HG03139 (cell line): ENCODE data around the gene RFTN2.
"Not testable (repeated sequence)": the region's sequence is repeated elsewhere in the genome, so short reads cannot be mapped to it uniquely, and the experiment has no call there.

Source experiments
- ATAC-seq: cut with Tn5 transposase; IDR thresholded peaks from one replicate; pipeline ENCODE4 v1.9.1; 2021; ENCODE audit not compliant: unreplicated experiment

RFTN2 gene, protein sequence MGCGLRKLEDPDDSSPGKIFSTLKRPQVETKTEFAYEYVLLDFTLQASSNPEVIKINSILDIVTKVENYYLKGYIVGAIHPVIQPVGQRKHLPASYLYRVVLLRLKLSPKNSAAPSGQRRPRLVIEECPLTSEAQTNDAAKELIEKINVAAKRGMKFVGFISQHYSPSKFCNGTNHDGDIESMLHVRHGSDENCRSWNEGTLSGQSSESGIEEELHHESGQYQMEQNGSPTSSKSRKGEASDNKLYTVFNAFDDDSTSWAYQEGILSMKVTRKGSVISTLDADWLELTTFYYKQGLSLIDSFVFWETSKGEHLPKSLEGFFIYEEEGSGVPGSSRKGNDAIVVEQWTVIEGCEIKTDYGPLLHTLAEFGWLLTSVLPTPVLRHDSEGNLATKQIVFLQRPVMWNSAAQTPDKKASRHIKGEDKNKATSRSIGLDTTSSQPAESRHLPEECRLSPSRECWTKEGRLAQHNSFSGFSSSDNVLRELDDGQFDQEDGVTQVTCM

DNA sequence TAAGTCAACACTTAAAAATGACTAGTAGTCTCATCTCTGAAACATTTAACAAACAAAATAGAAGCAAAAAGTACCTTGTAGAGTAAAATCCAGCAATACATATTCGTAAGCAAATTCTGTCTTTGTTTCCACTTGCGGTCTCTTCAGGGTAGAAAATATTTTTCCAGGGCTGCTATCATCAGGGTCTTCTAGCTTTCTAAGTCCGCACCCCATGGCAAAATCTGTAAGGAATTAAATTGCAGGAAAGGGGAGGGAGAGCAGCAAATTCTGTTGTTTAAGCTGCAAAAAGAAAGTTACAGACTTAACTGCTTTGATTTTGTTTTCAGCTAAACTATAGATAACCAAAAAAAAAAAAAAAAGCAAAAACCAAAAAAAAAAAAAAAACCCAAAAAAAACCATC lies at the start of gene RFTN2:
Gene RFTN2, minus strand, starts transcription at position 342 of the 400 bp plus-strand sequence. Its CDS starts 129 bp downstream, at position 213.
- no peak for ATAC-seq

DNA sequence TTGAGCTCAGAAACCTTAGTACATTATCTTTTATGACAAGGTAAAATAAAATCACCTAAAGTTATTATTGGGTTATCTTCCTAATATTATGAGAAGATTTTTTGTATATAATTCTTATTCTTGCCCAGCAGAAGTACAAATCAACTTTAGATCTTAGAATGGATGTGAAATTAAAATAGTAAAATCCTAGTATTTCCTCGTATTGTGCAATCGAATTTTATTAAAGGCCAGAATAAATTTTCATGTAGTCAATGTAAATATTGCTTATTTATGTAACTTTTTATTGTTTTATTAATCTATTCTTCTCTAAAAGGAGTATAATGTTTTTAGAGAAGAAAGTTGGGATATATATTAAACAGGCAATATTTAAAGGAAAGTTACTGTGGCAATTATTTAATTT lies 42.5 kb upstream of the RFTN2 start:
- ATAC-seq, result no peak

DNA sequence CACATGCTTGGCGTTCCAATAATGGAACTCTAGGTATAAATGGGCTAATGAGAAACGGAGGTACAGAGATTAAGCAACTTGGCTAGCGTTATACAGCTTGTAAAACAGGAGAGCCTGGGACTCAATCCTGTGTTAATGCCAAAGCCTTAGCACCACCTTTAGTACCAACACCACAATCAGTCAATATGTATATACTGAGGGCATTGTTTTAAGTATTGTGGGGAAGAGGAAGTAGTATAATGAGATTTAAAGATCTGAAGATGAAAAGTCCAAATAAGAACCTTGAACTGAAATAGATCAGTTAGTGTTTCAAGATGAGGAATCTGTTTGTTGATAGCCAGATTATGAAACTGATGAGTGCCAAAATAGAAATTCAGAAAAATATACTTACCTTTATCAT lies 37.9 kb upstream of the RFTN2 start:
- no peak for ATAC-seq

DNA sequence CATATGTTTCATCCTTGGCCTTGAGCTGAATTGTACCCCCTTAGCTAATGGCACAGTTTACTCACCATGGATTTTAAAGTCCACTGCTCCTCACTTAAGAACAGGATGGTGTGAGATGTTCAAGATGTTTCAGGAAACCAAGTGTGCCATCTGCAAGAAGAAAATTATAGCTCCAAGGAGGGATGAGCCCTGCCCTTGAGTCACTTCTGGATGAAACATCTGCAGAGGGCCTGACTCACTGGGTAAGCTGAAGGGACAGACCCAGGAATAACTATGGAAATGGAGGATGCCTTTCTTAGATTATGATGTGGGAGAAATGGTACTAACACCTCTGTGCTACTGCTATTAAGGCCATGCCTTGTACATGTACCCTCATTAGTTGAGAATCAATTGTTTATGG lies 36.2 kb upstream of the RFTN2 start:
- ATAC-seq, result no peak

DNA sequence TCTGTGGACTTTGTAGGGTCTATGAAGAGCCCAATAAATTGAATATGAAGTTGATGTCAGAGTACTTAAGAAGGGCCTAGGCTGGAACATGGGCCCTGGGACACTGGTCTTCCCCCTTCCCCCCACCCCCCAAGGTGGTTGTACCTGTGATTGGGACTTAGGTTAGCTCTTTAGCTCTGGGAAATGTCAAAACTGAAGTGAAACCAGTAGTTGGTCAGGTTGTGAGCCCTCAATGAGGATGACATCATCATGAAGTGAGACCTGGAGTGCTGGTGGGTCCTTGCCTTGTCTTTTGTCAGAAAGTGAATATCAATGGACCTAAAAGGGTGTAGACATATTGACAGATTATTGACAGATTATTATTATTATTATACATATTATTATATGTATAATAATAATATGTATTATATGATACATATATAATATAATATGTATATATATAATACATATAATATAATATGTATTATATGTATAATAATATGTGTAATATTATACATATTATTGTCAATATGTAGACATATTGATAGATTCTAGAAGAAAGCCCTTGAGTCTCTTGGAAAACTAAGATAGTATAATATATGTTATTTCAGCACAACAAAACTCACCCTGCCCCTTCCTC lies 35.1 kb upstream of the RFTN2 start:
- ATAC-seq, result peak; percentile 76

DNA sequence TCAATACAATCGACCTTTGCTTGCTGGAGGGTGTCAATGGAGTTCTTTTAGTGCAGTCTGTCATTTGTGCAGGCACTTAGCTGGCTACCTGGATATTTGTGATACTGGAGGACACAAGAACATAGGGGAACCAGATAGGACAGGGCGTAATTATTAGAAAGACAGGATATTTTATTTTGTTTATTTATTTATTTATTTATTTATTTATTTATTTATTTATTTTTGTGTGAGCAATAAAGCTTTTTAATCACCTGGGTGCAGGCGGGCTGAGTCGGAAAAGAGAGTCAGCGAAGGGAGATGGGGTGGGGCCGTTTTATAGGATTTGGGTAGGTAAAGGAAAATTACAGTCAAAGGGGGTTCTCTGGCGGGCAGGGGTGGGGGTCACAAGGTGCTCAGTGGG lies 33.8 kb upstream of the RFTN2 start:
- not testable (repeated sequence) for ATAC-seq

DNA sequence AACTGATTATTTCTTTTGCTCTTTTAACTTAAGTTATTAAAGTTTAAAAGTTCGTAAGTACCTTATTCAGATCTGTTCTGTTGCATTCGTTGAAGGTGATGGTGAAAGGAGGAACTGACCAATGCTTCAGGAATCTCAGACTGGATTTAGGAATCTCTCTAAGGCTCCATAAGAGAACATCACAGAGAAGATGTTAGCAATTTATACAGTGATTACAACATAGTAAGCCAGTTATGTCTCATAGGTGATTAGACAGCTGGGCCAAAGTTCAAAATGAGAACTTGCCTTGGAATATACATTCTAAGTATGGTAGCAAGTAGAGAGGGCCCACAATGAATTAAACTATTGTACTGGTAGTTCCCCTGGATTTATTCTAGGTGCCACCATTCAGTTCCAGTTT lies 32.9 kb upstream of the RFTN2 start:
- ATAC-seq, result no peak

DNA sequence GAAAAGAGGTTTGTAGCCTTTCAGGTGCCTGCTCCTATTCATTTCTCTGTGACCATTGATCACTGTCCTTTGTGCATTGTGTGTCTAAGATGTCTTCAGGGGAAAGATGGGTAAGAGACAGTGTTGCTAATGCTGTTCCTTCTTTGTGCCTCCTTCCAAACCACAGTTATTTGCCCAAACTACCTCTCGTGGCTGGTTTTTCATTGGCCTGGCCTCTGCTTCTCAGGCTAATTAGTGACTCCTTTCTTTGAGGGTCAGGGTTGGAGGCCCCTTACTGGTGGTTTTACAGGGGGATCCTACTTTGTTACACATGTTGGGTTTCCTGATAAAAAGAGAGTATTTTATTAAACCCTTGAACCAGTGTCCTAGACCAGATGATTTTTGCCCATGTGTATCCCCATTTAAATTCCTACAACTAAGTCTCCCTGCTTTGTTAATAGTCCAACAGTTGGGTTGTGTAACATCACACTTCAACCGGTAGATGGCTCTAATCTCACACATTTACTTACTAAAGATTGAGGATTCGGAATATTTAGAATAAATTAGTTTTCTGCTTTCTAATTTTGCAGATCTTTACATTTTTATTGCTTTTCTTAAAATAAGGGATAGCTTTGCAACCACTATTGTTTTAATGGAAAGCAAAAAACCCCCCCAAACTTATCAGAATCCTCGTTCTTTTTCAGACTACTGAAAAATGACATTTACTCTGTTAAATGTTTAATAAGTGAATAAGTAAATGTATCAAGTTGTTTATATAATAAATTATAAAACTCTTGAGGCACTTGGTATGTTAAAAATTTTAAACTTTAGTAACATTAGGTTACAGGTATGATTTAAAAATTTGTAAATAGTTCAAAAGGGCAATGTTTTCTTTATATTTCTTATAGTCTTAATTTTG lies 32.2 kb upstream of the RFTN2 start:
- no peak for ATAC-seq

DNA sequence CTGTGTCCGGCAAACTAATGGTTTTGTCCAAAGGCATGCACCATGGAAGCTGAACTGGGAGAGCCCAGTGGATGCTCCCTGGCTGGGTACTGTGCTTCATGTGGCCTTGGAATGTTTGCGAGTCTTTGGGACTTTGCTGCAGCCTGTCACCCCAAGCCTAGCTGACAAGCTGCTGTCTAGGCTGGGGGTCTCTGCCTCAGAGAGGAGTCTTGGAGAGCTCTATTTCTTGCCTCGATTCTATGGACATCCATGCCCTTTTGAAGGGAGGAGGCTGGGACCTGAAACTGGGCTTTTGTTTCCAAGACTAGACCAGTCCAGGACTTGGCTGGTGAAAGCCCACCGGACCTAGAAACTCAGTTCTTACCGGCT lies 31.4 kb upstream of the RFTN2 start:
- no peak for ATAC-seq

DNA sequence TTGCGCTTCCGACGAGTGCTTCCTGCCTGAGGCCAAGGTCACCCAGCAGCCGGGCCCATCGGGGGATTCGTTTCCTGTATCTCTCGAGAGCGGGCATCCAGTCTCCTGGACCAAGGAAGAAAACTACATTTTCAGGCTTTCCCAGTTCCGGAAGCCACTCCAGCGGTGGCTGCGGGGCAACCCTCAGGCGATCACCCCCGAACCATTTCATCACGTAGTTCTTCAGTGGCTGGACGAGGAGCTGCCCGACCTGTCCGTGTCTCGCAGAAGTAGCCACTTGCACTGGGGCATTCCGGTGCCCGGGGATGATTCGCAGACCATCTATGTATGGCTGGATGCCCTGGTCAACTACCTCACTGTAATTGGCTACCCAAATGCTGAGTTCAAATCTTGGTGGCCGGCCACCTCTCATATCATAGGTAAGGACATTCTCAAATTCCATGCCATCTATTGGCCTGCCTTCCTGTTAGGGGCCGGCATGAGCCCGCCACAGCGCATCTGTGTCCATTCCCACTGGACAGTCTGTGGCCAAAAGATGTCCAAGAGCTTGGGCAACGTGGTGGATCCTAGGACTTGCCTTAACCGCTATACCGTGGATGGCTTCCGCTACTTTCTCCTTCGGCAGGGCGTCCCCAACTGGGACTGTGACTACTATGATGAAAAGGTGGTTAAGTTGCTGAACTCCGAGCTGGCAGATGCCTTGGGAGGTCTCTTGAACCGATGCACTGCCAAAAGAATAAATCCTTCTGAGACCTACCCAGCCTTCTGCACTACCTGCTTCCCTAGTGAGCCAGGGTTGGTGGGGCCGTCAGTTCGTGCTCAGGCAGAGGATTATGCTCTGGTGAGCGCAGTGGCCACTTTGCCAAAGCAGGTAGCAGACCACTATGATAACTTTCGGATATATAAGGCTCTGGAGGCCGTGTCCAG lies 30.8 kb upstream of the RFTN2 start:
- peak; percentile 23 for ATAC-seq

DNA sequence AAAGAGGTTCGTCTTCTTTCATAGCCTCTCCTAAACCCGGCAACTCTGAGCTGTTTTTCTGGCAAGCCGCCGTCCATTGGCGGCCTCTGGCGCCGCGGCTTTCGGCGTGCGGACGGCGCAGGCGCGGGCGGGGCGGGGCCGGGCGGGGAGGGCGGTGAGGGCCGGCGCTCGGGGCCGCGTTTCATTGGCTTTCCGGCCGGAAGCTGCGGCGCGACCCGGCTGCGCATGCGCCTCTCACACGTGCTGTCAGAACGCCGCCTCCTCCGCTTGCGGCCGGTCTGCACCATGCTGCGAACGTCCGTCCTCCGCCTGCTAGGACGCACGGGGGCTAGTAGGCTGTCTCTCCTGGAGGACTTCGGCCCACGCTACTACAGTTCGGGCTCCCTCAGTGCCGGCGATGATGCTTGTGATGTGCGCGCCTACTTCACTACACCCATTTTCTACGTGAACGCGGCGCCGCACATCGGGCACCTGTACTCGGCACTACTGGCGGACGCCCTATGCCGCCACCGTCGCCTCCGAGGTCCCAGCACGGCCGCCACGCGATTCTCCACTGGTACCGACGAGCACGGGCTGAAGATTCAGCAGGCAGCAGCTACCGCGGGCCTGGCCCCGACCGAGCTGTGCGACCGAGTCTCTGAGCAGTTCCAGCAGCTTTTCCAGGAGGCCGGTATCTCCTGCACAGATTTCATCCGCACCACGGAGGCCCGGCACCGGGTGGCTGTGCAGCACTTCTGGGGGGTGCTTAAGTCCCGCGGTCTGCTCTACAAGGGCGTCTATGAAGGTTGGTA lies 29.9 kb upstream of the RFTN2 start, which contains the start of gene MARS2:
Gene MARS2, plus strand, starts transcription at position 249 of the 791 bp plus-strand sequence. Its CDS starts 37 bp downstream, at position 286.
- peak; percentile 86 for ATAC-seq

DNA sequence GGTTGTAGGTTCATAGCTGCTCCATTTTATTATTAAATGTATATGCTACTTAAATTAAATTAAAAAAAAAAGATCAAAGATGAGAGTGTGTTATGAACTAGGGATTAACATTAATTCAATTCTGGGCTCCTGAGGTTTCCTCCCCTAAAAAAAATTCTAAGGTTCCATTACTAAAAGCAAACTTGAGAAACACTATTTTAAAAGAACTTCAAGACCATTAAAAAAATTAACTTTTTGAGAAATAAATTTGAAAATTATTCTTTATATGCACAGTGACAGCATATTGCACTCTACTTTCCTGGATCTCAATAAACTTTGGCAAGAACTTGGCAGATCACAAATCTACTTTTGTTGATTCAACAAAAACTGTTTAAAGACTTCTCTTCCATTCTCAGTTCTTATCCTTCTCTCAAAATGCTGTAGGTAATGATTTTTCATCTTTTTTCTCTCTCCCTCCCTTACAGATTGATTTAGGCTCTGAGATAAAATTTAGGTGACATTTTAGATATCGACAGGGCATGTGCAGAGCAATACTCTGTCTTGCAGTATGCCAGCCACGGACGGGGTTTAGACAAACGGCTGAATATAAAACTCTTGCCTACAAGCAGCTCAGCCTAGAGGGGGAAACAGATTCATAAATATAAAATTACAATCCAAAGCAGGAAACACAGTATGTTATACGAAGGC lies 29.2 kb upstream of the RFTN2 start:
- peak; percentile 26 for ATAC-seq

DNA sequence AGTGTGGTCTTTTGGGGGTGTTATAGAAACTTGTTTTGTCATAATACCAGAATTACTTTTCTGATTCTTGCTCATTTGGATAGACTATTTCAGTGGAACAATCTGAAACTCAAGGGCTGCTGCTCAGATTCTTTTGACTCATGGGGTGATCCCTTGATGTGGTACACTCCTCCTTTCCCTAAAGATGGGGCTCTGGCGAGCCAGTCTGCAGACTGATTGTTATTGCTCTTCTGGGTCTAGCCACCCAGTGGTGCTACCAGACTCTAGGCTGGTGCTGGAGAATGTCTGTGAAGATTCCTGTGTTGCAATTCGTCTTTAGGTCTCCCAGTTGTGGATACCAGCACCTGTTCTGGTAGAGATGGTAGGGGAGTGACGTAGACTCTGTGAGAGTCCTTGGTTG lies 25.6 kb upstream of the RFTN2 start:
- ATAC-seq, result no peak

DNA sequence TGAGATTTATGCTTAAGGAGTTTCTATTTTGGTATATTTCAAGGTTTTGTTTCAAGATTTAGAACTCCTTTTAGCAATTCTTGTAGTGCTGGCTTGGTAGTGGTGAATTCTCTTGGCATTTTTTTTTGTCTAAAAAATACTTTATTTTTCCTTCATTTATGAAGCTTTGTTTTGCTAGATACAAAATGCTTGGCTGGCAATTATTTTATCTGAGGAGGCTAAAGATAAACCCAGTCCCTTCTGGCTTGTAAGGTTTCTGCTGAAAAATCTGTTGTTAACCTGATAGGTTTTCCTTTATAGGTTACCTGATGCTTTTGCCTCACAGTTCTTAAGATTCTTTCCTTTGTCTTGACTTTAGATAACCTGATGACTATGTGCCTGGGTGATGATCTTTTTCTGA lies 24.3 kb upstream of the RFTN2 start:
- ATAC-seq, result not testable (repeated sequence)

DNA sequence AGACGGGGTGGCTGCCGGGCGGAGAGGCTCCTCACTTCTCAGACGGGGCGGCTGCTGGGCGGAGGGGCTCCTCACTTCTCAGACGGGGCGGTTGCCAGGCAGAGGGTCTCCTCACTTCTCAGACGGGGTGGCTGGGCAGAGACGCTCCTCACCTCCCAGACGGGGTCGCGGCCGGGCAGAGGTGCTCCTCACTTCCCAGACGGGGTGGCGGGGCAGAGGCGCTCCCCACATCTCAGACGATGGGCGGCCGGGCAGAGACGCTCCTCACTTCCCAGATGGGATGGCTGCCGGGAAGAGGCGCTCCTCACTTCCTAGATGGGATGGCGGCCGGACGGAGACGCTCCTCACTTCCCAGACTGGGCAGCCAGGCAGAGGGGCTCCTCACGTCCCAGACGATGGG lies 21.2 kb upstream of the RFTN2 start:
- not testable (repeated sequence) for ATAC-seq

DNA sequence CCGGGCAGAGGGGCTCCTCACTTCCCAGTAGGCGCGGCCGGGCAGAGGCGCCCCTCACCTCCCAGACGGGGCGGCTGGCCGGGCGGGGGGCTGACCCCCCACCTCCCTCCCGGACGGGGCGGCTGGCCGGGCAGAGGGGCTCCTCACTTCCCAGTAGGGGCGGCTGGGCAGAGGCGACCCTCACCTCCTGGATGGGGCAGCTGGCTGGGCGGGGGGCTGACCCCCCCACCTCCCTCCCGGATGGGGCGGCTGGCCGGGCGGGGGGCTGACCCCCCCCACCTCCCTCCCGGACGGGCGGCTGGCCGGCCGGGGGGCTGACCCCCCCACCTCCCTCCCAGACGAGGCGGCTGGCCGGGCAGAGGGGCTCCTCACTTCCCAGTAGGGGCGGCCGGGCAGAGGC lies 20.6 kb upstream of the RFTN2 start:
- ATAC-seq, result not testable (repeated sequence)

DNA sequence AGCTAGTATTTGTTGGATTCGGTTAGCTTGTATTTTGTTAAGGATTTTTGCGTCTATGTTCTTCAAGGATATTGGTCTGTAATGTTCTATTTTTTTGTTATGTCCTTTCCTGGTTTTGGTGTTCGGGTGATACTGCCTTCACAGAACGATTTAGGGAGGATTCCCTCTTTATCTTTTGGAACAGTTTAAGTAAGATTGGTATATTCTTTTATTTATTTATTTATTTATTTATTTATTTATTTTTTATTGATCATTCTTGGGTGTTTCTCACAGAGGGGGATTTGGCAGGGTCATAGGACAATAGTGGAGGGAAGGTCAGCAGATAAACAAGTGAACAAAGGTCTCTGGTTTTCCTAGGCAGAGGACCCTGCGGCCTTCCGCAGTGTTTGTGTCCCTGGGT lies 19.8 kb upstream of the RFTN2 start:
- not testable (repeated sequence) for ATAC-seq

DNA sequence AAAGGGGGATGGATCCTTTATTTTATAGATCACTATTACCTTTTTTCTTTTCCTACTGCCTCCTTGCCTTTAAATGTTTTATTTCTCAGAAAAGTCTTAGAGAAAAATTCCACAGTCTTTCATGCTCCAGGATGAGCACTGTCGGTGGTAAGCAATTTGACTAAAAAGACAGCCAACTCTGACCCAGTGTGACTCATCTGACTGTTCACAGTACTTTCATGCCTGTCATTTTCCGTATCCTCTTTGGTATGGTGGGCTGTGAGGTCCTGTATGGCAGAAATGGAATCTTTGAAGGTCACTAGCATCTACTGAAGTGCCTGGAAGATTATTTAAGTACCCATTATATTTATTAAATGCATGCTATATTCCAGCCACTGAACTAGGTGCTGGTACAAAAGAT lies 2.1 kb upstream of the RFTN2 start:
- ATAC-seq, result no peak

DNA sequence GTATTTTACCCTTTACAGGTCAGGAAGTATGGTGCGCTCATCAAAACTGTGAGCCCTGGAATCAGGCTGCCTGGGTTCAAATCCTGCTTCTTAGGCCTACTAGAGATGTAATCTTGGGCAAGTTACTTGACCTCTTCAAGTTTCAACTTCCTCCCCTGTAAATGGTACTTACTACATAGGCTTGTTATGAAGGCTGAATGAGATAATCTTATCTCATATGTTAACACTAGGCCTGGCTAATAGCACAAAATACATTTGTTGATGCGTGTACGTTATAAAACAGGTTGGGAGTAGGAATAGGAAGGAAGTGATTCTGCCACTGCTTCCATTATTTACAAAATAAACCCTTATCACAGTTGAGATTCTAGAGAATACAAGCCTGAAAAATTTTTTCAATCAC lies 1.7 kb upstream of the RFTN2 start:
- ATAC-seq, result no peak
